ENCODE results near the gene SERTAD2.

The SERTAD2 gene

GRCh38 chr2:64627860-64628841, 25.6 kb downstream of the SERTAD2 start:
- no peak for FAIRE-seq

DNA sequence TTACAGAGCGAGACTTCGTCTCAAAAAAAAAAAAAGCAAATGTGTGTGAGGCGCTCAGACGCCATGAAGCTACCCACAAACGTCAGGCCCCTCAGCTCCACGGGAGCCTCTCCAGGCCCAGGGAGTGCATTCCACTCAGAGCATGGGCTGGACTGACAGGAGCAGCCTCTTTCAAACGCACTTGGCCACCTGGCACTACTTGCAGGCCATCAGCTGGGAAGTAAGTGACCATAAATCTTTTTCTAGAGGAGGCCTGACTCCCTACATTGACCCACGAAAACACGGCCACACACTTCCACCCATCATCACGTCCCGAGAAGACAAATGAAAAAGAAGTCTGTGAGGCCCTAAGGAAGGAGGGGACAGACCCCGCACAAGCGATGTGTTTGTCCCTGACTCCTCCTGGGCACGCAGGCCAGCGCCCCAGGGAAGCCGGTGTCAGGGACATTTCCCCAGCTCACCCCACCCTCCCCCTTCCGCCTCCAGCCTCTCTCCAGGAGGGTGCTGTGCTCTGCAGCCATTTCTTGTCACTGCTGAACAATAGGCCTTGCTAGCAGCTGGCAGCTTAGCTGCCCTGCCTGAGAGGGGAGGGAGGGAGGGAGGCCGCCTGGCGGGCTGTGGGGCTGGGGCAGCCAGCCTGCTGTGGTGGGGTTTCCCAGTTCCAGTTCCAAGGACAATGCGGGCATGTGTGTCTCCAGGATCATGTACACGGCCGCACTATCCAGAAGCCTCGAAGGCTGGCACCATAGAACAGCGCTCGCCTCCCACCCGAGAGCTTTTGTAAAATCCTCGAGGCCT, 26.6 kb downstream of the SERTAD2 start:
- no peak for FAIRE-seq

DNA sequence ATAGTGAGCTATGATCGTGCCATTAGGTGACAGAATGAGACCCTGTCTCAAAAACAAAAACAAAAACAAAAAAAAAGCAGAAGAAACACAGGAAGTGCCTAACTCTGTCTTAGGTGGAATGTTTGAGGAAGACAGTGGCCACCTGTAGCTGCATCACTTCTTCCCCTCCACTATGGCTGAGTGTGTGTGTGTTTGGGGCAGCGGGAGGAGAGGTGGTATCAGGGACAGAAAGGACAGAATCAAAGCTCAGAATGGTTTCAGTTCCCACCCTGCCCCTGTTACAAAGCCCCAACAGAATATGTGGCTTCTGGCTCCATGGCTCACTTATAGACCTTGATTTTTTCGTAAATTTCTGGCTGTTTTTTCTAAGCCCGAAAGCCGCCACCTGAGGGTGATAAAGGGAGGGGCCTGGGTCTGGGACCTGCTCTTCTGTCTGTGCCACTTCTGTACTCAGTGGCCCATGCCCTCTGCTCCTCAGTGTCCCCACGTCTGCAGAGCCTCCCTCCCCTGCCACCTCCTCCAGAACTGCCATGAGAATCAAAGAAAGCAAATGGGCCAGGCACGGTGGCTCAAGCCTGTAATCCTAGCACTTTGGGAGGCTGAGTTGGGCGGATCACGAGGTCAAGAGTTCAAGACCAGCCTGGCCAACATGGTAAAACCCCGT, 27.4 kb downstream of the SERTAD2 start:
- FAIRE-seq: no peak

DNA sequence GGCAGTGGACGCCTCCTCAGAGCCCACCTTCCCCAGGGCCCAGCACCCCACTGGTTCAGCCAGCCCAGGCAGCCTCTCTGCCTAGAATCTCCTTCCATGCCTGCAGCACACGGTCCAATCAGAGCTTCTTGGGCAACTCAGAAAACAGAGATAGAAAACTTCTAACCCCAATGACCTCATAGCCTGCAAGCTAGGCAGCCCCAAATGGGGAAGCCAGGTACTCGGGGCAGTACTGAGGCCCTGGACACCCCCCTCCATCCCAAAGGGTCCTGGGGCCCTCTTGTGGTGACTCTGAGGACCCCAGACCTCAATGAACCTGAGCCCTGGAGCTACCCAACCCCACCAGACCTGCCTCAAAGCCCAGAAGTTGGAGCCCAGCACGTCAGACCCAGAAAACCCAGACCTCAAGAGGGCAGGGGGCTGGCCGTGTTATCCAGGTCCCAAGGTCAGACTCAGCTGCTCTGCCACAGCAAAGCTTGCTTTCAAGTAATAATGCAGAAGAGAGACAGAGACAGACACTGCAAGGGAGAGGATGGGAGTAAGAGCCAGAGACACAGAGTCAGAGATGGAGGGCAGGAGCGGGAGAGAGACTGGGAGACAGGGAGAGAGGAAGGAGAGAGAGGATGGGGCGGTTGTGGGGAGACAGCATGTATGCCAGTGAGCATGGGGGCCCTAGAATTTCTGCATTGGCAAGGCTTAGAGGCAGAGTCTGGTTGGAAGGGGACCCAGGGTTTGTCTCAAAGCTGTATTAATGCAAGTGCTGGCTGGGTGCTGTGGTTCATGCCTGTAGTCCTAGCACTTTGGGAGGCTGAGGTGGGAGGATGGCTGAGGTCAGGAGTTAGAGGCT, 28.2 kb downstream of the SERTAD2 start:
- FAIRE-seq: no peak

GRCh38 chr2:64624862-64625261, 28.9 kb downstream of the SERTAD2 start:
- no peak for FAIRE-seq

DNA sequence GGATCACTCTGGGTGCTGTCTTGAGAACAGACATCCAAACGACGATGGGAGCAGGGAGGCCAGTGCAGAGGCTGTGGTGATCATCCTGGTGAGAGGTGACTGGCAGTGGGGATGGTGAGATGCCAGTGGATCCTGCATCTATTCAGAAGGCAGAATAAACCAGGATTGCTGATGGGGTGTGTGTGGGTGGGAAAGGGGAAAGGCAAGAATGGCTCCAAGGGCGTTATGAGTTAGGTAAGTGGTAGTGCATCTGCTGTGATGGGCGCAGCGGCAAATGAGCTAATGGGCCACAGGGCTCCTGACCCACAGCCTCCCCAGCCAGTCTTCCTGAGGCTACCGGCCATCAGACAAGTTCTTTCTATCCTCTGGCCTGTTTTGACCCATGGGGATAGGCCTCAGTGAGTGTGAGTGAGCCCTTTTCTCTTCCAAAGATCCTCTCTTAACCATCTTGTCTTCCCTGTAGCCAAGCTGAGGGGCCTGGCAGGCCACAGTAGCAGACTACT, 29.6 kb downstream of the SERTAD2 start:
- no peak for FAIRE-seq

DNA sequence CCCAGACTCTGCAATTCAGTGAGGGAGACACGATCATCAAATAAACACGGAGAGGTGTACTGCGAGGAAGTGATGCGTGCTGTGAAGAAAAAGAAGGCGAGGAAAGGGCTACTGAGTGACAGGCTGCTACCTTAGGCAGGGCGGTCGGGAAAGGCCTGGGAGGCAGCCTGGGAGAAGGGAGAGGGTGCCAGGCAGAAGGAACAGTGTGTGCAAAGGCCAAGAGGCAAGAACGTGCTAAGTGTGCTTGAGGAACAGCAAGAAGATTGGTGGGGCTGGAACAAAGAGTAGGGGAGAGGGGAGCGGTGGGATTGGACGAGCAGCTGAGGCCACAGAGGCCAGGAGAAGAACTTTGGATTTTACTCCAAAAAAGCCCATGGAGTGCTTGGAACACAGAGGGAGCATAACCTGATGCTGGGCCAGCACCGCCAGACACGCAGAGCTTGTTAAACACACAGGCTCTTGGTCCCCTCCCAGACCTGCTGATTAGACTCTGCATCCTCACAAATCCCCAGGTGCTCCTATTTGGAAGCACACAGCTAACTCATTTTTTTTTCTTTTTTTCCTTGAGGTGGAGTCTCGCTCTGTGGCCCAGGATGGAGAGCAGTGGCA, 30.4 kb downstream of the SERTAD2 start:
- no peak for FAIRE-seq

GRCh38 chr2:64622443-64623241, 31.1 kb downstream of the SERTAD2 start:
- FAIRE-seq: peak; percentile 73

DNA sequence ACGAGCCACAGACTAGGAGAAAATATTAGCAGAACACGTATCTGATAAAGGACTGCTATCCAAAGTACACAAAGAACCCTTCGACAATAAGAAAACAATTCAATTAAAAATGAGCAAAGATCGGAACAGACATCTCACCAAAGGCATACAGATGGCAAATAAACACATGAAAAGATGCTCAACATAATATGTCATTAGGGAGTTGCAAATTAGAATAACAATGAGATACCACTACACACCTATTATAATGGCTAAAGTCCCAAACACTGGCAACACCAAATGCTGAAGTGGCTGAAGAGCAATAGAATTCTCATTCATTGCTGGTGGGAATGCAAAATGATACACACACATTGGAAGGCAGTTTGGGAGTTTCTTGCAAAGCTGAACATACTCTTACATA, 33.1 kb downstream of the SERTAD2 start:
- no peak for FAIRE-seq

DNA sequence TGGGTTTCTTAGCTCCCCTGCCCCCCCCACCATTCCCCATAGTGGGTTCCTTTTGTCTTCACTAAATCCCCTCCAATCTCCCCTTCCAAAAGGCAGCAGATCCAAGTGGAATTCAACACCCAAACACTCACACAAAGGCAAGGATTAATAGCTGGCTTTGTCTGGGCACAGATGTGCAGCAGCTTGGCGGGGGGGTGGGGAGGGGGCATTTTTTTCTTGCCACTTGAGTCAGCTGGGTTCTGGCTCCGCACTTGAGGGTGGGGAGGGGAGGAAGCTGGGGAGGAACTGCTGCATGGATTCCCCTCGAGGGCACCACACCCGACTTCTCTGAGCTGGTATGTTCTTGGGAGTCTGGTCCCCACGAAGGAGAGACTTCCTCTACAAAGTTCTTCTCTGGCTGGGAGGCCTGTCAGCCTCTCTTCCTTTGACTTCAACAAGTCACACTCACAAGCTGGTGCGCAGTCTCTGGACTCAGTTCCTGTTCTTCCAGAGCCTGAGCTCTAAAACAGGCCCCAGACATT, 36.0 kb downstream of the SERTAD2 start:
- no peak for FAIRE-seq

DNA sequence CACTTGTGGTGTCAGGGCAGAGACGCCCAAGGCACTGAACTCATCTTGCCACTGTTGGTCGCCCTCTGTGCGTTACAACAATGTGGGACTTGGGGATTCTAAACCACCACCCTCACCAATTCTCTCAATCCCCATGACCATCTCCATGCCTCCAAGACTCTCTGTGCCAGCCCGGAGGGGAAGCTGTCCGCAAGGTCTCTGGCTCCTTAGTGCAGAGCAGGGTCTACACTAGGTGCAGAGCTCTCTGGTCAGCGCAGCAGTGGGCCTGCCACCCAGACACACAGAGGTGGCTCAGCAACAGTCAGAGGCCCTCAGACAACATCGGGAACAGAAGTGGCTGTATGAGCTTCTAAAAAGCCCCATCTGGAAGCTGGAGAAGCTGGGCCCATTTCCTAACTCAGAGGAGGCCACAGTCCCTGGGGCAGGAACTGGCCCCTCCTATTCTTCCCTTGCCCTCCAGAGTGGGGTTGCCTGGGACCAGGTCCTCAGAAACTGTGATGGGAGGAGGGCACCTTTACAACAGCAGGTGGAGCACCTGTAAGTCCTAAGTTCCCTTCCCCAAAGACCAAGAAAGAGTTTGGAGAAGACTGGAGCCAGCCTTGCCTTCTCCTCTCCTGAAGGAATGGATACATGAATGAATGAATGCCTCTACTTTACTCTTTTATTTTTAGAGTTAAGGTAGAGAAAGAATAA, 37.7 kb downstream of the SERTAD2 start:
- FAIRE-seq: no peak

DNA sequence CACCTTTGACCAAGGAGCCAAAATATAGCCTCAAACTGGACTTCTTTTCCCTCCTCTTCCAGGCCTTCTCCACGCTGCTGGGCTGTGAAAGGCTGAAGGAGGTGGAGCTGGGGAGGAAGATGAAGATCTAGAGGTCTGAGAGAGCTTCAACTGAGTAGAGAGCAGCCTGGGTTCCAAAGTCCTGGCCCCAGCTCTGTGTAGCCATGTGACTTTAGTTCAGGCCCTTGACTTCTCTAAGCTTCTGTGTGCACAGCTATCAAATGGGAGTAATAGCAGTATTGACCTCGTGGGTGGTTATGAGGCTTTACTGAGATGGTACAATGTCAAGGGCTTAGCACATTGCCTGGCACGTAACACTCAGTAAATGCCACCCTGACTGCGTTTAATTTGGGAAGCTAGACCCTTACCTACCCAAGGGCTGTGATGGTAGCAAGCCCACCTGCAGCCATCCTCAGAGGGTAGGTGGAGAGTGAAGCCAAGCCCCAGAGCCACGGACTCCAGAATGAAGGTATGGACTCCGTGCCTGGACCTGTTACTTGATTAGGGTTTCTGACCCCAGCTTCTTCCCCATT, 38.4 kb downstream of the SERTAD2 start:
- no peak for FAIRE-seq

DNA sequence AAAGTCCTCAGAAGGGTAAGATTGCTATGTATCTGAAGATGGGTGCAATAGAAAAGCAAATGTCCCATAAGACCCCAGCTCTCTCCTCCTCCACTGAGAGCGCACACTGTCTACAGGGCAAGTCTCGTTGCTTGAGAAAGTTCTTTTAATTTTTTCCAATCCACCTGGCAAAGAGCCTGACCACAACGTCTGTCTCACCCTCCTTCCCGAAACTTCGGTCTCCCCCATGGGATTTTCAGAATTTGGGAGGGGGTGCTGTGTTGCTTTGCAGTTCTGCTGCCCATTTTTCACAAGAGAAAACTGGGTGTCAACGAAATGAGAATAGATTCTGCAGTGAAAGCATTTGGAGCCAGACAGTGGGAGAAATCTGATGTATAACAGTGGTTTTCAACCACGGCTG, 40.4 kb downstream of the SERTAD2 start:
- no peak for FAIRE-seq

- no peak for FAIRE-seq
These were observed 41.0 kb downstream of the SERTAD2 start for GRCh38 chr2:64612575-64613195.

DNA sequence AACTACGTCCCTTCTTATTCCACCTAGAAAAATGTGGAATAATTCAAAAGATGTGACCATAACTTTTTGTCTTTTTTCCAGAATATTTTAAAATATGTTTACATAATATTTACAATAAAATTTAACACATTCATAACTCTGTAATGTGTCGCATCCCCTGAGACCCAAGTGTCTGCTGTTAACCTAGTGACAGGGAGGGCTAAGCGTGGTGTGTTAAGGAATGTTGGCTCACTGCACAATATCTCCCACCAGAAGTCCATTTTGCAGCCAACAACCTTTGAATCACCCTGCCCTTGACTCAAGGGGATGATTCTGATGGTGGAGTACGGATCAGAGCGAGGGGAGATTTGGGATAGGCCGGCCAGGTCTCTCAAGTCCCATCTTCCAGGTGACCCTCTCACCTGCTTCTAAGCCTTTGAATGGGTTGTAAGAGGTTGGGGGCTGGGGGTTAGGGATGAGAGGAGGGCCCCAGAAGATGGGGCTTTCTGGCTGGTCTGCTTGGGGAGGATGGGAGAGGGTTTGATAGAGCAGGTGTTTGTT, 43.3 kb downstream of the SERTAD2 start:
- no peak for FAIRE-seq

DNA sequence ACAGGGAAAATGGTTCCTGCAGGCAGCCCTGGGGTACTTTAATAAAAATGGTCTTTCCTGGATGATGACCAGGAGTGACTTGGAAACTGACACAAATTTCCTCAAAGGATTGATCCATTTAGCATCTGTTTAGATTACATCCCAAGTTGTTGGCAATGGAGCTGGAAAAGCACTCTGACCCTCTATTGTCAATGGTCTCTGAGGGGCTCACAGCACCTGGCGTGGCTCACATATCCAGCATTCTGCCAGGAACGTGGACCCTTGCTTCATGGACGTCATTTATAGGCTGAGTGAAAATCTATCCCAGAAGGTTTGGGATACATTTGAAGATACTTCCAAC, 43.8 kb downstream of the SERTAD2 start:
- no peak for FAIRE-seq

DNA sequence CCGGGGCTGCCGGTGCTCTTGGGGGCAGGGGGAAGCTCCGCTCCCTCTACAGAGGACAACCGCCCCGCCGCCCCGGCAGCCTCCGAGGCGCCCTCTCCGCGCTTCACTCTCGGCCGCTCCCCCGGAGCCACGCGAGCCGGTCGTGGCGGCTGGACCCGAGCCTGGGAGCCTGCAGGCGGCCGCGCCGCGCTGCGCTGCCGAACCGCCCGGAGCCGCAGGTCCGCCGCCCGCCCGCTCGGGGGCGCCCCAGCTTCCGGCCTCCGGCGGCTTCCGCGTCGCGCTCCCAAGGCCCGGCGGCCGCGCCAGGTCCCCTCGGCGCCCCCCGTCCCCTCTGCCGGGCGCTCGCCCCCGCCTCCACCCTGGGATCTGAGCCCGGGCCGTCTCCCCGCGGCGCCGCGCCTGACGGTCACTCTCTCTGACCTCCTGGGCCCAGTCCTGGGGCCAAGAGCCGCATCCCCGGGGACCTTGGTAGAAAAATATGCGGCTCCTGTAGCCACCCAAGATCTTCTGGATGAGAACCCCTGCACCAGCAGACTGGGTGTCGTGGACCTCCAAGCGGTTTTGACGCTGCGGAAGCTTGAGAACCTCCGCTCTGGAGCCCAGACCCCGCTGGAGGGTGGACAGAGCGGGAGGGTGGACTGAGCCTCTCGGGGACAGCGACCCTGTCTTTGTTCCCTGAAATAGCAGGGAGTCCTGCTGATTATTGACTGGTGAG, 44.3 kb downstream of the SERTAD2 start:
- FAIRE-seq: no peak

- no peak for FAIRE-seq
These were observed 44.9 kb downstream of the SERTAD2 start for GRCh38 chr2:64608867-64609226.
